ENCODE measurements around the gene SNX18.

SNX18 gene

GRCh38 chr5:54538156-54538555, 20.6 kb downstream of the SNX18 start:
- DNase-seq (ENCODE audit: low spot score): no peak
- Histone ChIP-seq H4K91ac (ENCODE audit: low read depth, low read length, poor library complexity) (no peak overlapping the region), H3K9me3 (replicated peaks in 1 of 2; ENCODE audit: control insufficient read depth in 2 of 2, insufficient read depth in 1 of 2, low read depth in 1 of 2, low read length in 2 of 2) (no peaks in the 10 kb centered on the region), H2BK15ac (ENCODE audit: low read length) (no peak overlapping the region), H3K23ac (ENCODE audit: low read depth, low read length, poor library complexity) (no peak overlapping the region), H3K27ac (replicated peaks; ENCODE audit: low read length) (no peak overlapping the region), H3K14ac (ENCODE audit: low read length) (no peak overlapping the region), H2AFZ (ENCODE audit: low read length) (no peak overlapping the region), H3K4me3 (ENCODE audit: low read length in 2 of 2) (no peak overlapping the region), H2BK5ac (ENCODE audit: low read length) (no peak overlapping the region), H4K8ac (ENCODE audit: low read depth, low read length) (no peak overlapping the region), H3K9ac (ENCODE audit: low read depth, low read length, poor library complexity) (no peak overlapping the region), H2BK12ac (ENCODE audit: low read length) (no peak overlapping the region), H2BK120ac (ENCODE audit: low read depth, low read length) (no peak overlapping the region), H2AK5ac (ENCODE audit: low read depth, low read length) (no peak overlapping the region), H3K4ac (ENCODE audit: low read length) (no peak overlapping the region), H3K27me3 (ENCODE audit: control insufficient read depth in 3 of 3, insufficient read depth in 3 of 3, low read depth in 1 of 3, low read length in 3 of 3) (no peaks in the 10 kb centered on the region), H3K18ac (ENCODE audit: low read length) (no peak overlapping the region), H3K4me1 (ENCODE audit: control insufficient read depth in 2 of 2, insufficient read depth in 1 of 2, low read depth in 1 of 2, low read length in 2 of 2) (peaks cover 10 to 12% of the 10 kb centered on the region in 2 donors), H3K4me2 (ENCODE audit: insufficient read depth, low read length, poor library complexity, severe bottlenecking) (no peak overlapping the region), H3K79me1 (ENCODE audit: low read depth, low read length) (peaks cover 2% of the 10 kb centered on the region), H3K36me3 (replicated peaks in 1 of 2; ENCODE audit: control insufficient read depth in 2 of 2, insufficient read depth in 2 of 2, low read length in 2 of 2) (peaks cover 0 to 2% of the 10 kb centered on the region in 2 donors)
- WGBS, 2 donors (ENCODE audit: extremely low coverage in 2 of 2, insufficient read length in 2 of 2, insufficient replicate concordance in 1 of 2): no CpG with 5 or more reads among the region's 3 CpGs

GRCh38 chr5:54539001-54539400, 21.4 kb downstream of the SNX18 start:
- Histone ChIP-seq H3K36me3 (replicated peaks in 1 of 2; ENCODE audit: control insufficient read depth in 2 of 2, insufficient read depth in 2 of 2, low read length in 2 of 2) (peaks cover 0 to 9% of the 10 kb centered on the region in 2 donors), H4K8ac (ENCODE audit: low read depth, low read length) (no peak overlapping the region), H3K4me1 (ENCODE audit: control insufficient read depth in 2 of 2, insufficient read depth in 1 of 2, low read depth in 1 of 2, low read length in 2 of 2) (peaks cover 5 to 6% of the 10 kb centered on the region in 2 donors), H4K91ac (ENCODE audit: low read depth, low read length, poor library complexity) (no peak overlapping the region), H2BK12ac (ENCODE audit: low read length) (no peak overlapping the region), H3K4me2 (ENCODE audit: insufficient read depth, low read length, poor library complexity, severe bottlenecking) (no peak overlapping the region), H3K23ac (ENCODE audit: low read depth, low read length, poor library complexity) (no peak overlapping the region), H2BK120ac (ENCODE audit: low read depth, low read length) (no peak overlapping the region), H3K9ac (ENCODE audit: low read depth, low read length, poor library complexity) (no peak overlapping the region), H3K4me3 (ENCODE audit: low read length in 2 of 2) (no peak overlapping the region), H3K79me1 (ENCODE audit: low read depth, low read length) (peaks cover 2% of the 10 kb centered on the region), H2AK5ac (ENCODE audit: low read depth, low read length) (no peak overlapping the region), H3K14ac (ENCODE audit: low read length) (no peak overlapping the region), H3K9me3 (replicated peaks in 1 of 2; ENCODE audit: control insufficient read depth in 2 of 2, insufficient read depth in 1 of 2, low read depth in 1 of 2, low read length in 2 of 2) (no peaks in the 10 kb centered on the region), H3K27me3 (ENCODE audit: control insufficient read depth in 3 of 3, insufficient read depth in 3 of 3, low read depth in 1 of 3, low read length in 3 of 3) (no peaks in the 10 kb centered on the region), H2BK15ac (ENCODE audit: low read length) (no peak overlapping the region), H2AFZ (ENCODE audit: low read length) (no peak overlapping the region), H3K27ac (replicated peaks; ENCODE audit: low read length) (no peak overlapping the region), H2BK5ac (ENCODE audit: low read length) (no peak overlapping the region), H3K4ac (ENCODE audit: low read length) (no peak overlapping the region), H3K18ac (ENCODE audit: low read length) (no peak overlapping the region)
- DNase-seq (ENCODE audit: low spot score): no peak
- WGBS, 2 donors (ENCODE audit: extremely low coverage in 2 of 2, insufficient read length in 2 of 2, insufficient replicate concordance in 1 of 2): no CpG with 5 or more reads among the region's 4 CpGs

DNA sequence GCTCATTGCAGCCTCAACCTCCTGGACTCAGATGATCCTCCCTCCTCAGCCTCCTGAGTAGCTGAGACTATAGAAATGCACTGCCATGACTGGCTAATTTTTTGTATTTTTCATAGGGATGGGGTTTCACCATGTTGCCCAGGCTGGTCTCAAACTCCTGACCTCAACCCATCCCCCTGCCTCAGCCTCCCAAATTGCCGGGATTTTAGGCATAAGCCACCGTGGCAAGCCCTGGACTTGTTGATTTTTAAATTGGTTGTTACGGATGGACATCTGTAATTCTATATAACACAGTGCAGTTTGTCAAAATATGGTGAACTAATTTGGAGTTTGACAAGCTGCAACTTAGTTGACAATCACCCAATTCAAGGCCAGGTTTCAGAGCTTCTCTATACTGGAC, 22.7 kb downstream of the SNX18 start:
- H3K4ac ChIP-seq (ENCODE audit: low read length): no peak overlapping the region
- no CpG with 5 or more reads among the region's 3 CpGs for WGBS, 2 donors (ENCODE audit: extremely low coverage in 2 of 2, insufficient read length in 2 of 2, insufficient replicate concordance in 1 of 2)
- no peak overlapping the region for H2AFZ ChIP-seq (ENCODE audit: low read length)

DNA sequence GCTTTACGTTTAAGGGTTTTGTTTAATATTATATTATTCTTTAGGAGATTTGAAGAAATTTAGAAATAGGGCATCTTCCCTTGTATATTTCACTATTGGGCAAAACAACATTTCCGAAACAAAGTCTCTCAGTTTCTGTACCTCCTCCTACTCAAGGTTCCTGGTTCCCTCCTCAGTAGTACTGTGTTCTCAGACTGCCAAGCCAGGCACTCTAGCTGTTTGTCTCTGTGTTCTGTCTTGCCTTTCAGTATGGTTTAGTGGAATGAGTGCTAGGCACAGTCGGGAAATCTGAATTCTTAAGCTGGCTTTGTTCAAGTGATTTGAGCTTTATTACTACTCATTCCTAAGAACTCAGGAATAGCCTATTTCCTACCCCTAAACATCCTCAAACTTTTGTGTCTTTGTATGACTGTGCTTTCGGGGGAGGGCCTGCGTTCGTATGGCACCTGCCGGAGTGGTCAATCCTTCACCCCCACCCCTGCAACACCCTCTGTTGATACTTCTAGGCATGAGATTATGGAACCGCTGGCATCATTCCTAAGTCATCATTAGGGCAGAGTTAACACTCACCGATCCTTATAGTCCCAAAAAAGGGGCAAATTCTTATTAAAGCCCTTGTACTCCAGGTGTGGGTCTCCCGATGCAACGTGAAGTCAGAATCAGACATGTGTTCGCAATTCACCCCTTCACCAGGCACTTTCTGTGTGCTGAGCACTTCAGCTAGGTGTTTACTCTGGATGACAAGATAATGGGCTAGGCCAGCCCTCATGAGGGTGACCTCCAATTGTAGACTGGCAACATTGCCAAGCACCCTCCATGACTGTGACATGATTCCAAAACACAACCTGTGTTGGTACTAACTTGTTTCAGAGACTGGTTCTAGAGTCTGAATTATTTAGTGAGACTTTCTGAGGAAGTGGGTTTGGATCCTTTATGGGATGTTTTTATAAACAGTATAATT, 24.5 kb downstream of the SNX18 start:
- H2AK5ac ChIP-seq (ENCODE audit: low read depth, low read length): no peak overlapping the region
- H3K9ac ChIP-seq (ENCODE audit: low read depth, low read length, poor library complexity): no peak overlapping the region
- H2BK120ac ChIP-seq (ENCODE audit: low read depth, low read length): no peak overlapping the region
- H2BK15ac ChIP-seq (ENCODE audit: low read length): no peak overlapping the region
- H3K23ac ChIP-seq (ENCODE audit: low read depth, low read length, poor library complexity): no peak overlapping the region
- no peak overlapping the region for H2BK12ac ChIP-seq (ENCODE audit: low read length)
- peaks cover 2% of the 10 kb centered on the region for H3K79me1 ChIP-seq (ENCODE audit: low read depth, low read length)
- H3K4me3 ChIP-seq (ENCODE audit: low read length in 2 of 2): no peak overlapping the region
- DNase-seq (ENCODE audit: low spot score): no peak
- H3K4me2 ChIP-seq (ENCODE audit: insufficient read depth, low read length, poor library complexity, severe bottlenecking): no peak overlapping the region
- no peaks in the 10 kb centered on the region for H3K4me1 ChIP-seq (ENCODE audit: control insufficient read depth in 2 of 2, insufficient read depth in 1 of 2, low read depth in 1 of 2, low read length in 2 of 2)
- no peak overlapping the region for H3K18ac ChIP-seq (ENCODE audit: low read length)
- H3K4ac ChIP-seq (ENCODE audit: low read length): no peak overlapping the region
- no peaks in the 10 kb centered on the region for H3K27me3 ChIP-seq (ENCODE audit: control insufficient read depth in 3 of 3, insufficient read depth in 3 of 3, low read depth in 1 of 3, low read length in 3 of 3)
- H3K9me3 ChIP-seq (replicated peaks in 1 of 2; ENCODE audit: control insufficient read depth in 2 of 2, insufficient read depth in 1 of 2, low read depth in 1 of 2, low read length in 2 of 2): no peaks in the 10 kb centered on the region
- H2AFZ ChIP-seq (ENCODE audit: low read length): no peak overlapping the region
- no peak overlapping the region for H4K8ac ChIP-seq (ENCODE audit: low read depth, low read length)
- H4K91ac ChIP-seq (ENCODE audit: low read depth, low read length, poor library complexity): no peak overlapping the region
- no CpG with 5 or more reads among the region's 12 CpGs for WGBS, 2 donors (ENCODE audit: extremely low coverage in 2 of 2, insufficient read length in 2 of 2, insufficient replicate concordance in 1 of 2)
- no peak overlapping the region for H2BK5ac ChIP-seq (ENCODE audit: low read length)
- peaks cover 0 to 24% of the 10 kb centered on the region in 2 donors for H3K36me3 ChIP-seq (replicated peaks in 1 of 2; ENCODE audit: control insufficient read depth in 2 of 2, insufficient read depth in 2 of 2, low read length in 2 of 2)
- no peak overlapping the region for H3K14ac ChIP-seq (ENCODE audit: low read length)
- no peak overlapping the region for H3K27ac ChIP-seq (replicated peaks; ENCODE audit: low read length)

More for the DNA sequence above, 22.7 kb downstream of the SNX18 start:
- peaks cover 0 to 18% of the 10 kb centered on the region in 2 donors for H3K36me3 ChIP-seq (replicated peaks in 1 of 2; ENCODE audit: control insufficient read depth in 2 of 2, insufficient read depth in 2 of 2, low read length in 2 of 2)
- H3K4me3 ChIP-seq (ENCODE audit: low read length in 2 of 2): no peak overlapping the region
- H3K14ac ChIP-seq (ENCODE audit: low read length): no peak overlapping the region
- H2BK120ac ChIP-seq (ENCODE audit: low read depth, low read length): no peak overlapping the region
- no peak overlapping the region for H2AK5ac ChIP-seq (ENCODE audit: low read depth, low read length)
- H3K79me1 ChIP-seq (ENCODE audit: low read depth, low read length): peaks cover 2% of the 10 kb centered on the region
- H3K27ac ChIP-seq (replicated peaks; ENCODE audit: low read length): no peak overlapping the region
- no peaks in the 10 kb centered on the region for H3K9me3 ChIP-seq (replicated peaks in 1 of 2; ENCODE audit: control insufficient read depth in 2 of 2, insufficient read depth in 1 of 2, low read depth in 1 of 2, low read length in 2 of 2)
- no peak overlapping the region for H2BK12ac ChIP-seq (ENCODE audit: low read length)
- peaks cover 0 to 1% of the 10 kb centered on the region in 2 donors for H3K4me1 ChIP-seq (ENCODE audit: control insufficient read depth in 2 of 2, insufficient read depth in 1 of 2, low read depth in 1 of 2, low read length in 2 of 2)
- H3K18ac ChIP-seq (ENCODE audit: low read length): no peak overlapping the region
- no peak overlapping the region for H3K23ac ChIP-seq (ENCODE audit: low read depth, low read length, poor library complexity)
- no peak overlapping the region for H3K4me2 ChIP-seq (ENCODE audit: insufficient read depth, low read length, poor library complexity, severe bottlenecking)
- H3K27me3 ChIP-seq (ENCODE audit: control insufficient read depth in 3 of 3, insufficient read depth in 3 of 3, low read depth in 1 of 3, low read length in 3 of 3): no peaks in the 10 kb centered on the region
- H2BK5ac ChIP-seq (ENCODE audit: low read length): no peak overlapping the region
- no peak overlapping the region for H4K91ac ChIP-seq (ENCODE audit: low read depth, low read length, poor library complexity)
- no peak overlapping the region for H4K8ac ChIP-seq (ENCODE audit: low read depth, low read length)
- H3K9ac ChIP-seq (ENCODE audit: low read depth, low read length, poor library complexity): no peak overlapping the region
- no peak overlapping the region for H2BK15ac ChIP-seq (ENCODE audit: low read length)
- no peak for DNase-seq (ENCODE audit: low spot score)
